T-helper 1 cell treated with Interleukin-12 subunit alpha and Interleukin-12 subunit beta and Interleukin-4 antibody, amounts not matched to agents 30 μg/mL and 1 μg/mL, for 36 hours (primary cell): ENCODE results near the gene SPRR2F.
"Not testable (repeated sequence)": the region's sequence is repeated elsewhere in the genome, so short reads cannot be mapped to it uniquely, and the experiment has no call there.

ENCODE experiments used
- H3K27ac Mint-ChIP-seq: one replicate; pipeline ENCODE4 v1.8.0; 2021; ENCODE audit warnings: mild to moderate bottlenecking, mixed read lengths
- H3K27me3 Mint-ChIP-seq: one replicate; pipeline ENCODE4 v1.8.0; 2021; ENCODE audit warnings: low read depth, mixed read lengths
- H3K36me3 Mint-ChIP-seq: one replicate; pipeline ENCODE4 v1.8.0; 2021; ENCODE audit warnings: low read depth, mixed read lengths
- H3K4me1 Mint-ChIP-seq: one replicate; pipeline ENCODE4 v1.8.0; 2021; ENCODE audit warnings: low read depth, mixed read lengths
- H3K4me3 Mint-ChIP-seq: one replicate; pipeline ENCODE4 v1.8.0; 2021; ENCODE audit warnings: mild to moderate bottlenecking, moderate library complexity, mixed read lengths
- H3K9me3 Mint-ChIP-seq: one replicate; pipeline ENCODE4 v1.8.0; 2021; ENCODE audit warnings: mixed read lengths

The SPRR2F gene, protein sequence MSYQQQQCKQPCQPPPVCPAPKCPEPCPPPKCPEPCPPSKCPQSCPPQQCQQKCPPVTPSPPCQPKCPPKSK

DNA sequence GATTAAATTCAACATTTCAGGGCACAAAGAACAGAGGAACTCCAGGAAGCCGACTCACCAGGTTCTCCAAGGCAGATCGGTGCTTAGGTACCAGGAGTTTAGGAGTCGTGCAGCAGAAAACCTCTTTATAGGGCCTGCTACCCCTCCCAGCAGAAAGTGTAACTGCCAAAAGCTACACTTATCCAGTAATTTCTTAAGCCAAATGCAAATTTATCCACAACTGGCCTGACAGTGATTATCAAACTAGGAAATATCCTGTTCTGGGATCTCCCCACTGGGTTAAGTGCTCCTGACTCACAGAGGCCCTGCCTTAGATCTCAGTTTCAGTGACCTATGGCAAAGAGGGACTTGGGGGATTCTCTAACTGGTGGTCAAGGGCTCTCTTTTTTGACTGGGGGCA, at the start of gene SPRR2F:
Gene SPRR2F, minus strand, starts transcription at position 101 of the 400 bp plus-strand sequence. CDS start 783 bp downstream, outside the sequence.
- Mint-ChIP-seq H3K27me3 (peaks cover 4% of the 10 kb centered on the region), H3K4me1 (no peaks in the 10 kb centered on the region), H3K36me3 (no peaks in the 10 kb centered on the region), H3K9me3 (no peaks in the 10 kb centered on the region), H3K27ac (no peak within 1 kb of the TSS), H3K4me3 (no peak within 1 kb of the TSS)

DNA sequence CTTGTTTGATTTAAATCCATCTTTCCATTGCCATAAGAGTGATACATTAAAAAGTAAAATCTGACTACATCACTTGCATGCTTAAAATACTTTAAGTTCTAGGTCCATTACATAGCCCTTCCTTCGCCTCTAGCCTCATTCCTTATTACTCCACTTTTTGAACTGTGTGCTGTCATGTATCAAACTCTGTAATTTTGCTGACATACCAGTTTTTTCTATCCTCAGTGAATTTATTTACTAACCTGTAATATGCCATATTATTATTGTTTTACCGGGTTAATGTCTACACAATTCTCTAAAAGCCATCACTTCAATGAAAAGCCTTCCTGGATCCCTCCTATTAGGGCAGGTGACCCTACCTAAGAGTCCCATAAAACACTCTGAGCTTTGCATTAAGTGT, 42.2 kb upstream of the SPRR2F start:
- H3K4me1 Mint-ChIP-seq = no peaks in the 10 kb centered on the region
- no peak overlapping the region for H3K27ac Mint-ChIP-seq
- H3K9me3 Mint-ChIP-seq = peaks cover 4% of the 10 kb centered on the region
- no peaks in the 10 kb centered on the region for H3K36me3 Mint-ChIP-seq
- H3K4me3 Mint-ChIP-seq = no peak overlapping the region
- H3K27me3 Mint-ChIP-seq = peaks cover 9% of the 10 kb centered on the region

DNA sequence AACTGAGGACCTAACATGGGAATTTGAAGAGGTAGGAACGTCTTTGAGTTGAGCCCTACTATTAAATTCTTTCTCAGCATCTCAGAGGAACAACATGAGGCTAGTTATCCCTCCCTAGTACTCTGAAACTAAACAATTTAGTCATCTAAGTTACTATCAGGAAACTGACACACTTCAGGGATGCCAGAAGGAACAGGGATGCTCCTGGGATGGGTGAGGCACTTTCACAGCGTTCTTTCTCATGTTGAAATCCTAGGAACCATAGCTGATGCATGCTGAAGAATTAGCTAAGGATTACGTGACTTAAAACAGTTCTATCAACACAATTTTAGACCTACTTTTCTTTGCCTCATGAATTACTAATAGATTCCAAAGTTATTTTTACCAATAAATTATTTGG, 39.2 kb upstream of the SPRR2F start:
- Mint-ChIP-seq H3K27ac (no peak overlapping the region), H3K4me3 (no peak overlapping the region), H3K4me1 (no peaks in the 10 kb centered on the region), H3K9me3 (no peaks in the 10 kb centered on the region), H3K36me3 (no peaks in the 10 kb centered on the region), H3K27me3 (peaks cover 9% of the 10 kb centered on the region)

DNA sequence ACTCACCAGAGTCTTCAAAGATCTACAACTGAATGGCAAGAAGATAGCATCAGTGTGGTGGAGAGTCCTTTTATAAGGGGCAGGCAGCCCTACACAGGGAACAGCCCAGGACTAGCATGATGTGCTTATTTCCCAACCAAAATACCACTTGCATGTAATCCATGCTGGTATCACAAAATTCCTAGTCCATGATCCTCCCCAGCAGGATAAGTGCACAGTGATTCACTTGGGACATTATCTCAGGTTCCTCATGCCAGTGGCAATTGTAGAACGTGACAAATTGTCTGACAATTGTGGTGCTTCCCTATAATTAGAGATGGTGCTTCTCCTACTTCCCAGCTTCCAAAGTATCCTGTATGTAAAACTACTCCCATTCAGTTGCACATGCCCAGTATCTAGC, 37.5 kb upstream of the SPRR2F start, which contains the start of gene SPRR2G:
Gene SPRR2G, minus strand, starts transcription at position 45 of the 400 bp plus-strand sequence. CDS start 780 bp downstream, outside the sequence.
- H3K9me3 Mint-ChIP-seq = no peaks in the 10 kb centered on the region
- no peak within 1 kb of the TSS for H3K4me3 Mint-ChIP-seq
- no peaks in the 10 kb centered on the region for H3K4me1 Mint-ChIP-seq
- peaks cover 13% of the 10 kb centered on the region for H3K27me3 Mint-ChIP-seq
- no peaks in the 10 kb centered on the region for H3K36me3 Mint-ChIP-seq
- no peak within 1 kb of the TSS for H3K27ac Mint-ChIP-seq

DNA sequence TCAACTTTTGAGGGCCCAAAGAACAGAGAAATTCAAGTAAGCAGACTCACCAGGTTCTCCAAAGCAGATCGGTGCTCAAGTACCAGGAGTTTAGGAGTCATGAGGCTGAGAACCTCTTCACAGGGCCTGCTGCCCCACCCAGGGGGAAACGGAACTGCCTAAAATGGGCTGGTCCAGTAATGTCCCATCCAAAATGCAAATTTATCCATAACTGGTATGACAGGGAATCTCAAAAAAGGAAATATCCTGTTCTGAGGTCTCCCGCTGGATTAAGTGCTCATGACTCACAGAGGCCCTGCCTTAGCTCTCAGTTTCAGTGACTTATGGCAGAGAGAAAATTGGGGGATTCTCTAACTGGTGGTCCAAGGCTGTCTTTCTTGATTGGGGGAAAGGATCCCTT, 28.1 kb upstream of the SPRR2F start:
- H3K27me3 Mint-ChIP-seq = peaks cover 43% of the 10 kb centered on the region
- H3K4me3 Mint-ChIP-seq = no peak overlapping the region
- H3K36me3 Mint-ChIP-seq = no peaks in the 10 kb centered on the region
- H3K4me1 Mint-ChIP-seq = no peaks in the 10 kb centered on the region
- no peaks in the 10 kb centered on the region for H3K9me3 Mint-ChIP-seq
- H3K27ac Mint-ChIP-seq = no peak overlapping the region

DNA sequence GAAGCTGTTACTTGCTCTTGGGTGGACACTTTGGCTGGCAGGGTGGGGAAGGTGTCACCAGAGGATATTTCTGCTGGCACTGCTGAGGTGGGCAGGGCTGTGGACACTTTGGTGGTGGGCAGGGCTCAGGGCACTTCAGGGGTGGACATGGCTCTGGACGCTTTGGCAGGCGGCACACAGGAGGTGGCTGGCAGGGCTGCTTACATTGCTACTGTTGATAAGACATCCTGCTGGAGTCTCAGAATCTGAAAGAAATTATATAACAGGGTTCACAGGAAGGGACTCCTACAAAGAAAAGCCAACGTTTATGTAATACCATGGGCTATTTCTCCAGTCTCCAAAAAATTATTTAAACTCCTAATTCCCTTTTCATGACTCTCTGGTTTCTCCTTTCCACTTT, 27.2 kb upstream of the SPRR2F start:
- no peaks in the 10 kb centered on the region for H3K9me3 Mint-ChIP-seq
- H3K4me3 Mint-ChIP-seq = no peak overlapping the region
- H3K27ac Mint-ChIP-seq = no peak overlapping the region
- no peaks in the 10 kb centered on the region for H3K4me1 Mint-ChIP-seq
- peaks cover 36% of the 10 kb centered on the region for H3K27me3 Mint-ChIP-seq
- H3K36me3 Mint-ChIP-seq = no peaks in the 10 kb centered on the region

DNA sequence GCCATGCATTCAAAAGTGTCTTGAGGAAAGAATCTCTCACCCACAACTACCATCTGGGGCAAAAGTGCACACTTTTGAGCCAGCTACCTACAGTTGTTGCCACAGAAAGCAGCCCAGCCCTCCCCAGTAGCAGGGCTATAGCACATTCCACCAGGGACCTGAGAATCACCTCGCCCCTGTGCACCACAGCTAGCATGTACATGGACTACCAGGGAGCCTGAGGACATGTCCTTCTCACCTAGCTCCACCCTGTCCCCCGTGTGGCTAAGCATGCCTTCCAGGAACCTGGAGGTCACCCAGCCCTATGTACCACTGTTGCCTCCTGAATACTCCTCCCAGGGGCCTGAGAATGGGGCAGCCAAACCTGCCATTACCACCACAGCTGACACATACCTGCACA, 20.4 kb upstream of the SPRR2F start:
- no peaks in the 10 kb centered on the region for H3K9me3 Mint-ChIP-seq
- H3K4me3 Mint-ChIP-seq = no peak overlapping the region
- H3K4me1 Mint-ChIP-seq = no peaks in the 10 kb centered on the region
- H3K27ac Mint-ChIP-seq = no peak overlapping the region
- H3K27me3 Mint-ChIP-seq = peaks cover 23% of the 10 kb centered on the region
- H3K36me3 Mint-ChIP-seq = no peaks in the 10 kb centered on the region

DNA sequence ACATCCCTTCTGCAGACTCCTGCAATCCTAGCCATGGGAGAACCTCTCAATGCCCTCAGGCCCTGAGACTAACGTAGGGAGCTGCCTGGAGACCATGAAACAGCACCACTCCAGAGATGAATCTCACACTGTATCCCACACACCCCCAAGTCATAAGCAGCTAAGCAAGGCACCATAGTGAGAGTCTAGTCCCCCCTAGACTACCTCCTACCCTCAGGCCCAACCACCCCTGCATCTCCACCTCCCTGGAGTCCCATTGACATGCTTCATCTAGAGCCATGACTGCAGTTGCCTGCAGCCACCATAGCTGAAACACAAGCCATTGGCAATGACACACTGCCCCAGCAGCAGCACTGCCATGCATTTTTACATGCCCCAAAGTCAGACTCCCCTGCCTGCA, 20.0 kb upstream of the SPRR2F start:
- Mint-ChIP-seq H3K4me3 (no peak overlapping the region), H3K36me3 (no peaks in the 10 kb centered on the region), H3K27me3 (peaks cover 23% of the 10 kb centered on the region), H3K4me1 (no peaks in the 10 kb centered on the region), H3K9me3 (no peaks in the 10 kb centered on the region), H3K27ac (no peak overlapping the region)

DNA sequence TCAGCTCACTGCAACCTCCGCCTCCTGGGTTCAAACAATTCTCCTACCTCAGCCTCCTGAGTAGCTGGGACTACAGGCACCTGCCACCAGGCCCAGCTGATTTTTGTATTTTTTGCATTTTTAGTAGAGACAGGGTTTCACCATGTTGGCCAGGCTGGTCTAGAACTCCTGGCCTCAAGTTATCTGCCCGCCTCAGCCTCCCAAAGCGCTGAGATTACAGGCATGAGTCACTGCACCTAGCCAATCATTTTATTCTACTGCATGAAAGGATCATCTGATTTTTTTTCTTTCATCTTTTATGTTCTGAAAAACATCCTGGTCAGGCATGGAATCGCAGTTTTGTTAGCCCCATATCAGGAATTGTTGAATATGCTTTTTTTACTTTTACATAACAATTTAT, 15.4 kb upstream of the SPRR2F start:
- H3K9me3 Mint-ChIP-seq, H3K36me3 Mint-ChIP-seq, H3K27ac Mint-ChIP-seq, H3K4me3 Mint-ChIP-seq, H3K4me1 Mint-ChIP-seq: not testable (repeated sequence)
- peaks cover 12% of the 10 kb centered on the region for H3K27me3 Mint-ChIP-seq

DNA sequence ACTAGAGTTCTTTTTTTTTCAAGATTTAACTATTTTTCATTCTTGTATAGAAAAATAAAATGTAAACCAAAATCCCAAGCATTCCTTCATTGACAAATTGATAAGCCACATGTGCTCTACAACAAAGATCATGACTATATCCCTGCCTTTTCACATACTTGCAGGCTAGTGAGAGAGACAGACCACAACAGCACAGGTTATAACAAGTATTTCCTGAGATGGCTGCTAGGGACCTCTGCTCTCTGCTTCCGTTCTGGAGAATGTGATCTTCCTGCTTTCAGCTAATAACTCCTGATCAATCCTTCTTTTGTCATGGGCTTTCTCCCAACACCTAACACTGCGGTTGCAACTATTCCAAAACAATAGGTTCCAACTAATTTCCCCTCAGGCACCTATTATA, 14.0 kb upstream of the SPRR2F start:
- no peak overlapping the region for H3K27ac Mint-ChIP-seq
- H3K27me3 Mint-ChIP-seq = peaks cover 12% of the 10 kb centered on the region
- no peak overlapping the region for H3K4me3 Mint-ChIP-seq
- H3K9me3 Mint-ChIP-seq = peaks cover 4% of the 10 kb centered on the region
- no peaks in the 10 kb centered on the region for H3K4me1 Mint-ChIP-seq
- H3K36me3 Mint-ChIP-seq = no peaks in the 10 kb centered on the region

DNA sequence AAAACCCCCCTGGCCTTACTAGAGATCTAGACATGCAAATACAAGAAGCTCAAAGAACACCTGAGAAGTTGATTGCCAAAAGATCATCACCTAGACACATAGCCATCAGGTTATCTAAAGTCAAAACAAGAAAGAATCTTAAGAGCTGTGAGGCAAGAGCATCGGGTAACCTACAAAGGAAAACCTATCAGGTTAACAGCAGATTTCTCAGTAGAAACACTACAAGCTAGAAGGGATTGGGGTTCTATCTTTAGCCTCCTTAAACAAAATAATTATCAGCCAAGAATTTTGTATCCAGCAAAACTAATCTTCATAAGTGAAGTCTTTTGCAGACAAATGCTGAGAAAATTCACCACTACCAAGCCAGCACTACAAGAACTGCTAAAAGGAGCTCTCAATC, 12.2 kb upstream of the SPRR2F start:
- H3K4me3 Mint-ChIP-seq = no peak overlapping the region
- no peak overlapping the region for H3K27ac Mint-ChIP-seq
- no peaks in the 10 kb centered on the region for H3K4me1 Mint-ChIP-seq
- H3K9me3 Mint-ChIP-seq = peaks cover 4% of the 10 kb centered on the region
- H3K36me3 Mint-ChIP-seq = no peaks in the 10 kb centered on the region
- peaks cover 13% of the 10 kb centered on the region for H3K27me3 Mint-ChIP-seq

DNA sequence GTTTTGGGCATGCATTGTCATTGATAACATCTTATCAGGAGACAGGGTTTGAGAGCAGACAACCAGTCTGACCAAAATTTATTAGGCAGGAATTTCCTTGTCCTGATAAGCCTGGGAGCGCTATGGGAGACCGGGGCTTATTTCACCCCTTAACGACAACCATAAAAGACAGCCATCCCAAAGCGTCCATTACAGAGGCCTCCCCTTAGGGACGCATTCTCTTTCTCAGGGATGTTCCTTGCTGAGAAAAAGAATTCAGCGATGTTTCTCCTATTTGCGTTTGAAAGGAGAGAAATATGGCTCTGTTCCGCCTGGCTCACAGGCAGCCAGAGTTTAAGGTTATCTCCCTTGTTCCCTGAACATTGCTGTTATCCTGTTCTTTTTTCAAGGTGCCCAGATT, 10.5 kb upstream of the SPRR2F start:
- H3K27me3 Mint-ChIP-seq = peaks cover 12% of the 10 kb centered on the region
- not testable (repeated sequence) for H3K4me1 Mint-ChIP-seq, H3K4me3 Mint-ChIP-seq, H3K9me3 Mint-ChIP-seq, H3K36me3 Mint-ChIP-seq, H3K27ac Mint-ChIP-seq

DNA sequence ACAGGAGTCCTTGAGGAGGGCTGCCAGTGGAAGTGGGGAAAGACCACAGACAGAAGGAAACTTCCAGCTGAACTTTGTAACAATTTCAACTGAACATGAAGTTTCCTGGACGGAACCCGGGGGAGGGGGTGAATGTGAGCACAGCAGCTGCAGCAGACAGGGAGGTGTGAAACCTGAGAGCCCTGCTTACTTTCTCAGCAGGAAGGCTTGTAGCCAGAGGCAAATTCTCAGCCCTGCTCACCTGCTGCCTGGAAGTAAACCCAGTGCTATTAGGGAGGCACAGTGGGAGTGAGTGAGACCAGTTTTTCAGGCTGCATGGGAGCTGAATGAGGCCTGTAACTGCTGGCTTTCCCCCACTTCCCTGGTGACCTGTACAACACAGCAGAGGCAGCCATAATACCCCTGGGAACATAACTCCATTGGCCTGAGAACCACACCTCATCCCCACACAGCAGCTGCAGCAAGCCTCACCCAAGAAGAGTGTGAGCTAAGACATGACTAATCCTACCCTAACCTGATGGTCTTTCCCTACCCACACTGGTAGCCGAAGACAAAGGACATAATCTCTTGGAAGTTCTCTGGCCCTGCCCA, 9.6 kb upstream of the SPRR2F start:
- H3K36me3 Mint-ChIP-seq = no peaks in the 10 kb centered on the region
- no peak overlapping the region for H3K4me3 Mint-ChIP-seq
- H3K27ac Mint-ChIP-seq = no peak overlapping the region
- peaks cover 4% of the 10 kb centered on the region for H3K9me3 Mint-ChIP-seq
- H3K4me1 Mint-ChIP-seq = no peaks in the 10 kb centered on the region
- H3K27me3 Mint-ChIP-seq = peaks cover 12% of the 10 kb centered on the region

DNA sequence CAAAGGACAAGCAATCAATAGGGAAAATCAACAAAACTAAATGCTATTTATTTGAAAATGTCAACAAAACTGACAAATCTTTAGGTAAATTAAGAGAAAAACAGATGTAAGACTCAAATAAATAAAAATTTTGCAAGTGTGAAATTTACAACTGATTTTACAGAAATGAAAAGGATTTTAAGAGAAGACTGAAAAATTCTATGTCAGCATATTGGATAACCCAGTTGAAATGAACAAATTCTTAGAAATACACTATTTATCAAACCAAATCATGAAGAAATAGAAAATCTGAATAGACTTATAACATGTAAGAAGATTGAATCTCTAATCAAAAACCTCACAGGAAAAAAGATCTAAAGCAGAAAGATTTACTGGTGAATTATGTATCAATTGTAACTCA, 7.6 kb upstream of the SPRR2F start:
- no peak overlapping the region for H3K4me3 Mint-ChIP-seq
- no peaks in the 10 kb centered on the region for H3K36me3 Mint-ChIP-seq
- no peak overlapping the region for H3K27ac Mint-ChIP-seq
- H3K27me3 Mint-ChIP-seq = peaks cover 12% of the 10 kb centered on the region
- H3K4me1 Mint-ChIP-seq = no peaks in the 10 kb centered on the region
- peaks cover 4% of the 10 kb centered on the region for H3K9me3 Mint-ChIP-seq

DNA sequence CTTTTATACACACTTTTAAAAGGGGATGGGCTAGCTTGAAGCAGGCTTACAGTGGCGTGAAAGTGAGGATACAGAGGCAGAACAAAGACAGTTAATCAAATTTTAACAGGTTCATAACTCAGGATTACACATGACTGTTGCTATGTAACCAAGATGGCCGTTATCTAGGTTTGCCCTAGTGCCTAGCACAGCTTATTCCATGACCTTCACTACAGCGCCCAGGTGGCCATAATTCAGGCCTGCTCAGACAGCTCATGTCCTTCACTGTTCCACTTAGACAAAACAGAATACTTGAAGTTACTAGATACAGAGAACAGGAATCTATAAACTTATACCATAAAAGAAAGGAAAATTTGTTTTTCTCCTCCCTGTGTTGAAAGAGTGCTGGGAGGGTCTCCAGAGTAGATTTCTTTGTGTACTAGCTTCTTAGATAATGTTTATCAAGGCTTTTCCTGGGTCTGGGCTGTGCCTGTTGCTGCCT, 6.2 kb upstream of the SPRR2F start:
- Mint-ChIP-seq H3K27ac (no peak overlapping the region), H3K36me3 (no peaks in the 10 kb centered on the region), H3K9me3 (no peaks in the 10 kb centered on the region), H3K4me3 (no peak overlapping the region), H3K4me1 (no peaks in the 10 kb centered on the region), H3K27me3 (peaks cover 12% of the 10 kb centered on the region)

DNA sequence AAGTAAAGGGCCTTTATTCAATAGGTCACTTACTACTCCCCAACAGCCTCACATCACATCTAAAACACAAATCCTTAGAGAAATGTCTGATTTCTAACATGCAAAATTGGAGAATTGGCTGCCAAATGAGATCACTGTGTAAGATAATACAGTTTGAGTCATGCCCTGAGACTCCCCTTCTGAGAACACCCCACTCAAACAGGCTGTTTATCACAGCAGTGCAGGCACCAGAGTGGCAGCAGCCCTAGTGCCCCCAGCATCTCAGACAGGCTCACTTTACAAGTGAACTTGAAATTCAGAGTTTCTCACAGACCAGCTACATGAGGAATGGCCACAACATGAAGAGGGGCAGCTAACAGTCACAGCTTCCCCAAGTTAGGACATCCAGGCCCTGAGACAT, 1.9 kb upstream of the SPRR2F start:
- not testable (repeated sequence) for H3K27ac Mint-ChIP-seq, H3K4me3 Mint-ChIP-seq, H3K4me1 Mint-ChIP-seq, H3K27me3 Mint-ChIP-seq, H3K9me3 Mint-ChIP-seq, H3K36me3 Mint-ChIP-seq
